ENCODE measurements around the gene NLGN3. TPM values are rescaled to one million over a fixed set of nuclear protein-coding genes. Genes with fewer than 3 reads are reported as not detected.

Gene NLGN3
- total RNA-seq, 1 experiment from 2014 or later = 0.28 TPM

DNA sequence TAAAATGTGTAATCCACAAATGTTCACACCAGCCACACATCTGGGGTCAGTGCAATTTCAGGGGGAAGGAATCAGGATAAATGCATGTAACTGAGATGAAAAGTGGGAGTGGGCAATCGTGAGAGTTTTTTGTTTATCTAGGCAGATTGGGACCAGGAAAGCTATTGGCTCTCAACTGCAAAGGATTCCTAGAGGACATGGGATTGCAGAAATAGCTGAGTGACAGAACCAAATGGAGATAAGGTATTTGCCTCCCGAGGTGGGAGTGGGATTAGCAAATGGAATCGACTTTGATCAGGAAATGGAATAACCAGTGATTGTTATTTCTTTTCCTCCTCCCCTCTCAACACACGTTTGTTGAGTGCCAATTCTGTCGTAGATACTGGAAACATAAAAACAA is 39.5 kb downstream of the NLGN3 start:
- DNase-seq (ENCODE audit: low read depth, low spot score) (no peak), ATAC-seq (no peak)
- TF ChIP-seq TCF7L2 (IDR thresholded peaks at IDR 0.05; ENCODE audit: low read depth, low read length) (no peak), SIN3A (IDR thresholded peaks at IDR 0.05; ENCODE audit: borderline replicate concordance, insufficient read depth, low read depth, low read length) (no peak), POLR2AphosphoS5 (IDR thresholded peaks at IDR 0.05; ENCODE audit: low read depth, low read length) (no peak)
- TF ChIP-seq, protein P1, sequence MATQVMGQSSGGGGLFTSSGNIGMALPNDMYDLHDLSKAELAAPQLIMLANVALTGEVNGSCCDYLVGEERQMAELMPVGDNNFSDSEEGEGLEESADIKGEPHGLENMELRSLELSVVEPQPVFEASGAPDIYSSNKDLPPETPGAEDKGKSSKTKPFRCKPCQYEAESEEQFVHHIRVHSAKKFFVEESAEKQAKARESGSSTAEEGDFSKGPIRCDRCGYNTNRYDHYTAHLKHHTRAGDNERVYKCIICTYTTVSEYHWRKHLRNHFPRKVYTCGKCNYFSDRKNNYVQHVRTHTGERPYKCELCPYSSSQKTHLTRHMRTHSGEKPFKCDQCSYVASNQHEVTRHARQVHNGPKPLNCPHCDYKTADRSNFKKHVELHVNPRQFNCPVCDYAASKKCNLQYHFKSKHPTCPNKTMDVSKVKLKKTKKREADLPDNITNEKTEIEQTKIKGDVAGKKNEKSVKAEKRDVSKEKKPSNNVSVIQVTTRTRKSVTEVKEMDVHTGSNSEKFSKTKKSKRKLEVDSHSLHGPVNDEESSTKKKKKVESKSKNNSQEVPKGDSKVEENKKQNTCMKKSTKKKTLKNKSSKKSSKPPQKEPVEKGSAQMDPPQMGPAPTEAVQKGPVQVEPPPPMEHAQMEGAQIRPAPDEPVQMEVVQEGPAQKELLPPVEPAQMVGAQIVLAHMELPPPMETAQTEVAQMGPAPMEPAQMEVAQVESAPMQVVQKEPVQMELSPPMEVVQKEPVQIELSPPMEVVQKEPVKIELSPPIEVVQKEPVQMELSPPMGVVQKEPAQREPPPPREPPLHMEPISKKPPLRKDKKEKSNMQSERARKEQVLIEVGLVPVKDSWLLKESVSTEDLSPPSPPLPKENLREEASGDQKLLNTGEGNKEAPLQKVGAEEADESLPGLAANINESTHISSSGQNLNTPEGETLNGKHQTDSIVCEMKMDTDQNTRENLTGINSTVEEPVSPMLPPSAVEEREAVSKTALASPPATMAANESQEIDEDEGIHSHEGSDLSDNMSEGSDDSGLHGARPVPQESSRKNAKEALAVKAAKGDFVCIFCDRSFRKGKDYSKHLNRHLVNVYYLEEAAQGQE (IDR thresholded peaks at IDR 0.05; ENCODE audit: insufficient read depth in 1 of 2, low read depth in 2 of 2, low read length in 1 of 2) = no peak
- TF ChIP-seq, protein P2, sequence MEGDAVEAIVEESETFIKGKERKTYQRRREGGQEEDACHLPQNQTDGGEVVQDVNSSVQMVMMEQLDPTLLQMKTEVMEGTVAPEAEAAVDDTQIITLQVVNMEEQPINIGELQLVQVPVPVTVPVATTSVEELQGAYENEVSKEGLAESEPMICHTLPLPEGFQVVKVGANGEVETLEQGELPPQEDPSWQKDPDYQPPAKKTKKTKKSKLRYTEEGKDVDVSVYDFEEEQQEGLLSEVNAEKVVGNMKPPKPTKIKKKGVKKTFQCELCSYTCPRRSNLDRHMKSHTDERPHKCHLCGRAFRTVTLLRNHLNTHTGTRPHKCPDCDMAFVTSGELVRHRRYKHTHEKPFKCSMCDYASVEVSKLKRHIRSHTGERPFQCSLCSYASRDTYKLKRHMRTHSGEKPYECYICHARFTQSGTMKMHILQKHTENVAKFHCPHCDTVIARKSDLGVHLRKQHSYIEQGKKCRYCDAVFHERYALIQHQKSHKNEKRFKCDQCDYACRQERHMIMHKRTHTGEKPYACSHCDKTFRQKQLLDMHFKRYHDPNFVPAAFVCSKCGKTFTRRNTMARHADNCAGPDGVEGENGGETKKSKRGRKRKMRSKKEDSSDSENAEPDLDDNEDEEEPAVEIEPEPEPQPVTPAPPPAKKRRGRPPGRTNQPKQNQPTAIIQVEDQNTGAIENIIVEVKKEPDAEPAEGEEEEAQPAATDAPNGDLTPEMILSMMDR (IDR thresholded peaks at IDR 0.05) = no peak
- ChIA-PET POLR2A (no interaction called here), CTCF (interaction anchor here (0.5 to 0.6 kb wide), 2 partner anchors 214 to 929 kb away, joined by 3 to 4 read pairs; no protein-coding TSS in a partner anchor)
- intact Hi-C loops (cut with micrococcal nuclease; ENCODE audit: unreplicated experiment) = no loop called here
- Histone ChIP-seq H3K36me3 (ENCODE audit: control insufficient read depth, insufficient read depth, low read length) (no peaks in the 10 kb centered on the region), H3K27ac (ENCODE audit: low read length) (no peak overlapping the region), H3K4me1 (ENCODE audit: control insufficient read depth, insufficient read depth, low read length) (no peaks in the 10 kb centered on the region; the same call in none of the 2 replicates), H3K9me3 (ENCODE audit: control insufficient read depth, insufficient read depth, low read depth, low read length) (no peaks in the 10 kb centered on the region), H3K4me3 (ENCODE audit: low read depth in 2 of 2, low read length in 2 of 2) (no peak overlapping the region), H3K27me3 (ENCODE audit: control insufficient read depth, insufficient read depth, low read length) (no peaks in the 10 kb centered on the region)
- BruUV-seq (replicated peaks) = no TSS peak
- in situ Hi-C loops (cut with HindIII; ENCODE audit: low pct_unique_long_range_greater_than_20kb, low sequenced_read_pairs) = no loop called here

DNA sequence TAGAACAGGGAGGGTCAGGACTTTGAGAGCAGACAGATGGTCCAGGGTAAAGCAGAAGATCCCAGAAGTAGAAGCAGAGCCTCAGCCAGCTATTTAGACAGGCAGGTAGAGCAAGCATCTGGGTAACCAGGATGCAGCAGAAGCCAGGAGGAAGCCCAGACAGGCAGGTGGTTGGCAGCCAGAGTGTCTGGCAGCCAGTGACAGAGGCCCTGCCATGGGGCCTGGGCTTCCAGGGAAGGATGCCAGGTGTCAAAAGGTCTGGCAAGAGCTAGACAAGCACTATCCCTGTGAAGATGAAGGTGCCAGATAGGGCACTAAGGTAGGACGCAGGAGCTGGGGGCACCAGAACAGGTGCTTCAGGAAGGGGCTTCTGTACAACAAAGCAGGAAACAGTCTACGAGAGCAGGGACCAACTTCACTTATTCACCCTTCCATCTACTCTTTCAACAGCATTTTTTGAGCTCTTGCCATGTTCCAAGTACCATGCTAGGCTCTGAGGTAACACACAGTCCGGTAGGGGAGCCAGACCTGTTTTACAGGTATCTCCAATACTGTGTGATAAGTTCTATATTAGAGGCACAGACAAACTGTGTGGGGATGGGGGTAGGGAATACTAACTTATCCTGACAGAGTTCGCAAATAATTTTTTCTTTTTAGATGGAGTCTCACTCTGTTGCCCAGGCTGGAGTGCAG is 40.3 kb downstream of the NLGN3 start:
- no peaks in the 10 kb centered on the region for H3K36me3 ChIP-seq (ENCODE audit: control insufficient read depth, insufficient read depth, low read length)
- no peak overlapping the region for H3K4me3 ChIP-seq (ENCODE audit: low read depth in 2 of 2, low read length in 2 of 2)
- POLR2A ChIA-PET = no interaction called here
- no peak overlapping the region for H3K27ac ChIP-seq (ENCODE audit: low read length)
- H3K4me1 ChIP-seq (ENCODE audit: control insufficient read depth, insufficient read depth, low read length) = no peaks in the 10 kb centered on the region; the same call in none of the 2 replicates
- CTCF ChIA-PET = interaction anchor here (0.5 kb wide), 1 partner anchor 928 kb away, joined by 4 read pairs; no protein-coding TSS in a partner anchor
- H3K9me3 ChIP-seq (ENCODE audit: control insufficient read depth, insufficient read depth, low read depth, low read length) = no peaks in the 10 kb centered on the region
- intact Hi-C loops (cut with micrococcal nuclease; ENCODE audit: unreplicated experiment) (no loop called here), in situ Hi-C loops (cut with HindIII; ENCODE audit: low pct_unique_long_range_greater_than_20kb, low sequenced_read_pairs) (no loop called here)
- BruUV-seq (replicated peaks) = no TSS peak
- TF ChIP-seq SIN3A (IDR thresholded peaks at IDR 0.05; ENCODE audit: borderline replicate concordance, insufficient read depth, low read depth, low read length) (no peak), TCF7L2 (IDR thresholded peaks at IDR 0.05; ENCODE audit: low read depth, low read length) (no peak), POLR2AphosphoS5 (IDR thresholded peaks at IDR 0.05; ENCODE audit: low read depth, low read length) (no peak)
- TF ChIP-seq, protein P1 (IDR thresholded peaks at IDR 0.05; ENCODE audit: insufficient read depth in 1 of 2, low read depth in 2 of 2, low read length in 1 of 2) = no peak
- TF ChIP-seq, protein P2 (IDR thresholded peaks at IDR 0.05) = no peak
- no peak for ATAC-seq
- no peak for DNase-seq (ENCODE audit: low read depth, low spot score)
- no peaks in the 10 kb centered on the region for H3K27me3 ChIP-seq (ENCODE audit: control insufficient read depth, insufficient read depth, low read length)

Measured in Panc1 (cell line).